ENCODE results near the gene KIF18B. TPM values are rescaled to one million over a fixed set of nuclear protein-coding genes. Genes with fewer than 3 reads are reported as not detected.

Gene KIF18B
- 48.4 and 50.3 TPM in 2 replicates for total RNA-seq
- polyA plus RNA-seq: 24.5 and 25.2 TPM in 2 replicates
- polyA plus RNA-seq (2011; cell fraction: cytosol; rRNA removed): 18.5 and 19.1 TPM in 2 replicates
- 63.3 and 66.2 TPM in 2 replicates for polyA plus RNA-seq (2011; cell fraction: nucleus; rRNA removed)
- 7.9 and 15.2 TPM in 2 replicates for polyA plus RNA-seq (2012)
- polyA minus RNA-seq: 27.0 and 27.5 TPM in 2 replicates
- 20.6 TPM for polyA minus RNA-seq (2011; cell fraction: cytosol; rRNA and poly(A)+ RNA removed)
- 30.2 and 31.6 TPM in 2 replicates for polyA minus RNA-seq (2011; cell fraction: nucleus; rRNA and poly(A)+ RNA removed)
- Bru-seq, nascent RNA: percentile 88 among the genes with signal in this experiment
- percentile 88 among the genes with signal in this experiment for BruChase-seq, experiment 1, labeled RNA remaining after a 6-hour chase
- percentile 89 among the genes with signal in this experiment for BruChase-seq, experiment 2, labeled RNA remaining after a 2-hour chase
- long read RNA-seq, full-length matches to known transcripts: 2 of 53 reads
- long read RNA-seq, partial matches to known transcripts: 26 of 53 reads
- long read RNA-seq, other reads (novel, unspliced or antisense): 25 of 53 reads

- Histone ChIP-seq H3K27me3 (ENCODE audit: control insufficient read depth in 2 of 2, insufficient read depth in 2 of 2, low read length in 2 of 2) (no peaks in the 10 kb centered on the region), H3K9me3 (replicated peaks; ENCODE audit: control insufficient read depth, insufficient read depth, low read length) (no peaks in the 10 kb centered on the region), H3K4me3 (replicated peaks in 1 of 3; ENCODE audit: insufficient read depth in 1 of 3, low read depth in 1 of 3, low read length in 3 of 3) (peak within 1 kb of the TSS; percentile 30 to 90 (median 63)), H4K20me1 (replicated peaks; ENCODE audit: control insufficient read depth, extremely low read depth, insufficient read depth, low read length) (no peaks in the 10 kb centered on the region), H2AFZ (ENCODE audit: low read depth, low read length) (peak within 1 kb of the TSS; percentile 71), H3K4me1 (ENCODE audit: control insufficient read depth, extremely low read depth, insufficient read depth, low read length) (peaks cover 11% of the 10 kb centered on the region), H3K9me1 (replicated peaks; ENCODE audit: control insufficient read depth, extremely low read depth, insufficient read depth, low read length) (no peaks in the 10 kb centered on the region), H3K4me2 (ENCODE audit: insufficient read depth, low read length) (peak within 1 kb of the TSS; percentile 84), H3K79me2 (ENCODE audit: control insufficient read depth, insufficient read depth, low read length) (peaks cover 47% of the 10 kb centered on the region), H3K9ac (replicated peaks; ENCODE audit: extremely low read depth, insufficient read depth, low read length) (peak within 1 kb of the TSS; percentile 27), H3K36me3 (ENCODE audit: control insufficient read depth in 2 of 2, extremely low read depth in 1 of 2, insufficient read depth in 2 of 2, low read length in 2 of 2) (no peaks in the 10 kb centered on the region), H3K27ac (ENCODE audit: insufficient read depth, low read depth, low read length) (peak within 1 kb of the TSS; percentile 59)
- FAIRE-seq: peak; percentile 88
- intact Hi-C loops (cut with micrococcal nuclease): loop anchor here (1.0 to 2.0 kb wide), 2 partner anchors 21 to 71 kb away; partner anchors contain the start of gene C1QL1
- no peak for TF ChIP-seq CTCF (IDR thresholded peaks at IDR 0.05; ENCODE audit: extremely low read depth in 1 of 2, insufficient read depth in 1 of 2, low read depth in 1 of 2, low read length in 2 of 2)
- TF ChIP-seq FOS (IDR thresholded peaks at IDR 0.05; ENCODE audit: borderline replicate concordance, insufficient read depth, low read length): no peak
- no peak for TF ChIP-seq EZH2 (IDR thresholded peaks at IDR 0.05; ENCODE audit: borderline replicate concordance, low read depth, low read length, severe bottlenecking)
- TF ChIP-seq POLR2A (IDR thresholded peaks at IDR 0.05; ENCODE audit: low read depth, low read length): peak; percentile 97
- peak; percentile 94 for TF ChIP-seq POLR2AphosphoS5 (IDR thresholded peaks at IDR 0.05; ENCODE audit: insufficient read depth, low read depth, low read length)
- no peak for TF ChIP-seq JUN (IDR thresholded peaks at IDR 0.05; ENCODE audit: borderline replicate concordance, insufficient read depth, insufficient read length, low read depth)
- dilution Hi-C loops (cut with MboI; ENCODE audit: extremely low pct_ligation_motif_present, low sequenced_read_pairs): no loop called here
- ChIA-PET POLR2A (no interaction called here), CTCF (interaction anchor here (3.0 kb wide), 1 partner anchor 188 kb away, joined by 10 read pairs; the partner anchor contains the start of gene ACBD4)
- TSS peak; percentile 99 for BruUV-seq (replicated peaks)
- peak; percentile 92 for DNase-seq (ENCODE audit: low read depth, low spot score)
Measured at GRCh38 chr17:44947461-44948314, at the start of gene KIF18B. Gene KIF18B (minus strand): TSS chr17:44947773. CDS start chr17:44936344, 11,429 bp downstream.

All from endothelial cell of umbilical vein (primary cell).